ENCODE results near the gene NALCN. TPM values are rescaled to one million over a fixed set of nuclear protein-coding genes. Genes with fewer than 3 reads are reported as not detected.
"Not testable (repeated sequence)": the region's sequence is repeated elsewhere in the genome, so short reads cannot be mapped to it uniquely, and the experiment has no call there.

The NALCN gene
- total RNA-seq, 1 donor from 2014 or later, result 0.35 TPM

DNA sequence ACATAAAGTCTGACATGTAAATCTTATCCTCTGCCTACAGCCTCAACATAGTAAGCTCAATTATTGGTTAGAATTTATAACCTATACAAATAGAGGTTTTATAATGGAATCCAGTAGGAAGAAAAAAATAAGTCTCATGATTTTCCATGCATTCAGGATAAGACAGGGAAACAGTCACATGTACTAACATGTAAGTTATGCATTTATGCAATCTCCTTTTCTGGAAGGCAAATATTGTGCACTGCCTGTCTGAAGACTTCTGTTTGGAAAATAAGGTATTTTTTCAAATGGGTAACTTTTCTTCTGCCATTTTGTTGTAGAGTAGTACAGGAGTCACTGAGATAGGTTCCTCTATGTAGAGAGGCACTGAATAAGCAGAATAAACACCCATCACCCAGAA is 92.7 kb downstream of the NALCN start:
- TF ChIP-seq, protein P1, sequence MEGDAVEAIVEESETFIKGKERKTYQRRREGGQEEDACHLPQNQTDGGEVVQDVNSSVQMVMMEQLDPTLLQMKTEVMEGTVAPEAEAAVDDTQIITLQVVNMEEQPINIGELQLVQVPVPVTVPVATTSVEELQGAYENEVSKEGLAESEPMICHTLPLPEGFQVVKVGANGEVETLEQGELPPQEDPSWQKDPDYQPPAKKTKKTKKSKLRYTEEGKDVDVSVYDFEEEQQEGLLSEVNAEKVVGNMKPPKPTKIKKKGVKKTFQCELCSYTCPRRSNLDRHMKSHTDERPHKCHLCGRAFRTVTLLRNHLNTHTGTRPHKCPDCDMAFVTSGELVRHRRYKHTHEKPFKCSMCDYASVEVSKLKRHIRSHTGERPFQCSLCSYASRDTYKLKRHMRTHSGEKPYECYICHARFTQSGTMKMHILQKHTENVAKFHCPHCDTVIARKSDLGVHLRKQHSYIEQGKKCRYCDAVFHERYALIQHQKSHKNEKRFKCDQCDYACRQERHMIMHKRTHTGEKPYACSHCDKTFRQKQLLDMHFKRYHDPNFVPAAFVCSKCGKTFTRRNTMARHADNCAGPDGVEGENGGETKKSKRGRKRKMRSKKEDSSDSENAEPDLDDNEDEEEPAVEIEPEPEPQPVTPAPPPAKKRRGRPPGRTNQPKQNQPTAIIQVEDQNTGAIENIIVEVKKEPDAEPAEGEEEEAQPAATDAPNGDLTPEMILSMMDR (conservative IDR thresholded peaks at IDR 0.05), result no peak

DNA sequence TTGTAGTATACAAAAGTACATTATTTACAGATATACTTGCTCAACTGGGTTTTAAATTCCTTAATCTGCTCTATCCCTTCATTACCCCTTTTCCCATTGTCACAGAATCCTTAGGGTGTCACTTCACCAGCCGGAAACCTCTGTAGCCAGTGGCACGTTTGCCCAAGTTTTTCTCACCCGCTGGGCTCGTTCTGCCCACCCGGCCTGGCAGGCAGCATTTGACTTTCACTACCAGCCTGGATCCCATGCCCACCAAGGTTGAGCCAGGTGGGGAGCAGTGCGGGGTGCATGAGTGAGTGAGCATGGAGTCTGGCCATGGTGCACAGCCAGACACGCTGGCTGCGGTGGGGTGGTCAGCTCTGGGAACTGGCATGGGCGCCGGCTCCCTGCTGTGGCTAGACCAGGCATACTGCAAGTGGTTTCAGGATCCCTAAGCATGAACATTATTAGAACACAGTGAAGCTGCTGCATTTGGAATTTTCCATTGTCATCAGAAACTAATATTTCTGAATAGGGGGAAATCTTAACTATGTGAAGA is 98.3 kb downstream of the NALCN start:
- Mint-ChIP-seq H3K4me3 (no peak overlapping the region), H3K27me3 (ENCODE audit: low read depth) (no peaks in the 10 kb centered on the region), H3K27ac (ENCODE audit: unreplicated experiment) (no peak overlapping the region), H3K9me3 (no peaks in the 10 kb centered on the region), H3K36me3 (ENCODE audit: low read depth) (no peaks in the 10 kb centered on the region), H3K4me1 (no peaks in the 10 kb centered on the region)
- DNase-seq (ENCODE audit: low read depth, low spot score), result no peak
- TF ChIP-seq, protein P1 (conservative IDR thresholded peaks at IDR 0.05), result no peak

More for the DNA sequence above, 92.7 kb downstream of the NALCN start:
- Mint-ChIP-seq H3K4me3 (no peak overlapping the region), H3K4me1 (peaks cover 18% of the 10 kb centered on the region), H3K9me3 (no peaks in the 10 kb centered on the region), H3K27me3 (ENCODE audit: low read depth) (no peaks in the 10 kb centered on the region), H3K36me3 (ENCODE audit: low read depth) (no peaks in the 10 kb centered on the region), H3K27ac (ENCODE audit: unreplicated experiment) (no peak overlapping the region)
- DNase-seq (ENCODE audit: low read depth, low spot score), result no peak

DNA sequence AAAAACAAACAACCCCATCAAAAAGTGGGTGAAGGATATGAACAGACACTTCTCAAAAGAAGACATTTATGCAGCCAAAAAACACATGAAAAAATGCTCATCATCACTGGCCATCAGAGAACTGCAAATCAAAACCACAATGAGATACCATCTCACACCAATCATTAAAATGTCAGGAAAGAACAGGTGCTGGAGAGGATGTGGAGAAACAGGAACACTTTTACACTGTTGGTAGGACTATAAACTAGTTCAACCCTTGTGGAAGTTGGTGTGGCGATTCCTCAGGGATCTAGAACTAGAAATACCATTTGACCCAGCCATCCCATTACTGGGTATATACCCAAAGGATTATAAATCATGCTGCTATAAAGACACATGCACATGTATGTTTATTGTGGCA is 102.8 kb downstream of the NALCN start:
- not testable (repeated sequence) for DNase-seq (ENCODE audit: low read depth, low spot score); H3K4me3 Mint-ChIP-seq; H3K4me1 Mint-ChIP-seq; H3K27ac Mint-ChIP-seq (ENCODE audit: unreplicated experiment); H3K9me3 Mint-ChIP-seq; H3K36me3 Mint-ChIP-seq (ENCODE audit: low read depth); H3K27me3 Mint-ChIP-seq (ENCODE audit: low read depth)

DNA sequence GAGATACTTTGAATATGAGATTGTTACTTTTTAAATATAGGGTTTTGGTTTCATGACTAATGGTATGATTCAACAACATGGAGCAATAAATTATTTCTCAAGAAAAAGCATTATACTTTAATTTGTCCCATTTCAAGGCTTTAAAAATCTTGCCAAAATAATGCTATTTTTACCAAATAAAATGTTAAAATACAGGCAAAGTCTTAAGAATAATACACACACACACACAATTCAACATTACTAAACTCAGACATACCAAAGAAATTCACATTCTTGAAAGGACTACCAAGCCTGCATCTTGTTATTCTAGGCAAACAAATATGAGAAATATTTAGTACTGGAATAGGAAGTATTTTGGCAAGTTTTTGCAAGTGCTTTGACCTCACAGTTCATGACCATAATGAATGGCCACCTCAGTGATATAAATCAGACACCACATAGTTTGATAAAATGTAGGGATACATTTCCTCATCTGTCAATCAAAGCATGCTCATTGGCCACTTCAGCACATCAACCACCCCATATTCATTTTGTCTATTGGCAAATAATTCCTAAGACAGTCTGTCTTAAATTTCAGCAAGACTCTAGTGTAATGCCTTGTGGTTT is 107.2 kb downstream of the NALCN start:
- H3K27ac Mint-ChIP-seq (ENCODE audit: unreplicated experiment), result no peak overlapping the region
- no peaks in the 10 kb centered on the region for H3K36me3 Mint-ChIP-seq (ENCODE audit: low read depth)
- H3K27me3 Mint-ChIP-seq (ENCODE audit: low read depth), result no peaks in the 10 kb centered on the region
- H3K4me1 Mint-ChIP-seq, result no peaks in the 10 kb centered on the region
- no peak overlapping the region for H3K4me3 Mint-ChIP-seq
- TF ChIP-seq, protein P1 (conservative IDR thresholded peaks at IDR 0.05), result no peak
- peaks cover 6% of the 10 kb centered on the region for H3K9me3 Mint-ChIP-seq
- no peak for DNase-seq (ENCODE audit: low read depth, low spot score)

DNA sequence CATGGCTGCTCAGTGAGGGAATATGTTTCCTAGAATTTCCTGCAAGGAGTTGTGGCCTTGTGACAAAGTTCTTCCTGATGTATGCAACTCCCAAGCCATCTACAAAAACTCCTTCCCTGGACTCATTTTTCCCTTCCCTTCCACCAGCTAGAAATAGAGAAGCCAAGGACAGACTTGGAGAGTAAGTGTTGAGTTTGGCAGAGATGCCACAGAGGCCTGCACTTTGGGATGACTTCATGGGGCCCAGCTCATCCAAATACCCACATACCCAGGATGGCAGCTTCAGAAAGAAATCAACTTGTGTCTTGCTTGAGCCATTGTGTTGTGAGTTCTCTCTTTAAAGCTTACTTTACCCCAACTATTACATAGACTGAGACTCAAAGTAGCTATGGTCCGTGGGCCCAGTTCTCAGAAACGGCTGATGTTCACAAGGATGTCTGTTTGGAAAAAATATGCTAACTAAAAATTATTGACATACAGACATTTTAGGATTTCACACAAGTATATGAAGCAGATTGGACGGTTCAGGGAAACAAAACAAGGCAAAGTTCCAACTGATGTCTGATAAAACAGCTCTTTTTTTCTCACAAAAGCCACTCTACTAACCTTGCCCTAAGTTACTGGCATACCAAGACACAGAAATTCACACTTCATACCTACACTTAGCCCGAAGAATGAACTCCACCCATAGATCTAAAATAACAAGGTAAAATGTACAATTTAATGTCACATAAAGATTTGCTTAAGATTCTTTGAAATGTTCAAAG is 107.9 kb downstream of the NALCN start:
- Mint-ChIP-seq H3K9me3 (peaks cover 6% of the 10 kb centered on the region), H3K4me3 (no peak overlapping the region)

More for the DNA sequence above, 107.9 kb downstream of the NALCN start:
- Mint-ChIP-seq H3K27ac (ENCODE audit: unreplicated experiment) (no peak overlapping the region), H3K27me3 (ENCODE audit: low read depth) (no peaks in the 10 kb centered on the region), H3K4me1 (no peaks in the 10 kb centered on the region), H3K36me3 (ENCODE audit: low read depth) (no peaks in the 10 kb centered on the region)
- TF ChIP-seq, protein P1 (conservative IDR thresholded peaks at IDR 0.05), result no peak
- DNase-seq (ENCODE audit: low read depth, low spot score), result no peak

All from neural crest cell (in vitro differentiated cells).